HG03175 (cell line): ENCODE results near the gene HYDIN.

Experiments used
- ATAC-seq: cut with Tn5 transposase; IDR thresholded peaks from one replicate; pipeline ENCODE4 v1.9.1; 2021; ENCODE audit warnings: mild to moderate bottlenecking, moderate library complexity; ENCODE audit not compliant: unreplicated experiment

HYDIN gene

GRCh38 chr16:70793851-70794502 is 436.5 kb downstream of the HYDIN start:
- ATAC-seq = peak; percentile 69

- no peak for ATAC-seq
These were observed 439.7 kb downstream of the HYDIN start for GRCh38 chr16:70790815-70791214.

GRCh38 chr16:70789595-70790447 is 440.7 kb downstream of the HYDIN start:
- ATAC-seq = no peak

- no peak for ATAC-seq
These were observed 441.6 kb downstream of the HYDIN start for GRCh38 chr16:70788668-70789594.

GRCh38 chr16:70786020-70786755 is 444.3 kb downstream of the HYDIN start:
- ATAC-seq = no peak

GRCh38 chr16:70784692-70785555 is 445.6 kb downstream of the HYDIN start:
- no peak for ATAC-seq

- ATAC-seq = no peak
These were observed 448.3 kb downstream of the HYDIN start for GRCh38 chr16:70782237-70782636.

- no peak for ATAC-seq
These were observed 448.7 kb downstream of the HYDIN start for GRCh38 chr16:70781800-70782199.

- ATAC-seq = no peak
These were observed 450.0 kb downstream of the HYDIN start for GRCh38 chr16:70780546-70780945.

- no peak for ATAC-seq
These were observed 451.2 kb downstream of the HYDIN start for GRCh38 chr16:70779361-70779760.

GRCh38 chr16:70778901-70779309 is 451.6 kb downstream of the HYDIN start:
- ATAC-seq = no peak

- no peak for ATAC-seq
These were observed 452.5 kb downstream of the HYDIN start for GRCh38 chr16:70777973-70778406.

- ATAC-seq = no peak
These were observed 453.0 kb downstream of the HYDIN start for GRCh38 chr16:70777496-70777895.

- no peak for ATAC-seq
These were observed 455.1 kb downstream of the HYDIN start for GRCh38 chr16:70775399-70775798.

GRCh38 chr16:70774261-70774660 is 456.3 kb downstream of the HYDIN start:
- no peak for ATAC-seq

GRCh38 chr16:70772493-70772892 is 458.0 kb downstream of the HYDIN start:
- no peak for ATAC-seq

GRCh38 chr16:70770626-70771552 is 459.6 kb downstream of the HYDIN start:
- peak; percentile 52 for ATAC-seq

GRCh38 chr16:70770291-70770625 is 460.3 kb downstream of the HYDIN start:
- no peak for ATAC-seq

- ATAC-seq = no peak
These were observed 460.8 kb downstream of the HYDIN start for GRCh38 chr16:70769761-70770160.
